Measurements from ENCODE around the gene FBXO33. TPM values are rescaled to one million over a fixed set of nuclear protein-coding genes. Genes with fewer than 3 reads are reported as not detected.
"Not testable (repeated sequence)": the region's sequence is repeated elsewhere in the genome, so short reads cannot be mapped to it uniquely, and the experiment has no call there.

Gene FBXO33
- total RNA-seq, 2 experiments from 2014 or later: 18.7 to 19.0 TPM

GRCh38 chr14:39376667-39377403 is 55.4 kb downstream of the FBXO33 start:
- no peak overlapping the region for H3K4me3 Mint-ChIP-seq
- peaks cover 5% of the 10 kb centered on the region for H3K4me1 Mint-ChIP-seq
- no peak for DNase-seq
- peaks cover 4% of the 10 kb centered on the region for H3K36me3 Mint-ChIP-seq
- POLR2A ChIA-PET: no interaction called here
- no peaks in the 10 kb centered on the region for H3K9me3 Mint-ChIP-seq
- ATAC-seq (ENCODE audit: low read depth): no peak
- H3K27me3 Mint-ChIP-seq: no peaks in the 10 kb centered on the region
- H3K27ac Mint-ChIP-seq: no peak overlapping the region

- Mint-ChIP-seq H3K4me3 (no peak overlapping the region), H3K4me1 (peaks cover 5% of the 10 kb centered on the region)
- no peak for ATAC-seq (ENCODE audit: low read depth)
Measured at GRCh38 chr14:39374851-39375250, 57.4 kb downstream of the FBXO33 start.

GRCh38 chr14:39372656-39373055 is 59.6 kb downstream of the FBXO33 start:
- POLR2A ChIA-PET: no interaction called here
- Mint-ChIP-seq H3K9me3 (no peaks in the 10 kb centered on the region), H3K4me3 (no peak overlapping the region), H3K36me3 (peaks cover 4% of the 10 kb centered on the region), H3K4me1 (peaks cover 9% of the 10 kb centered on the region), H3K27me3 (no peaks in the 10 kb centered on the region), H3K27ac (no peak overlapping the region)
- no peak for DNase-seq
- no peak for ATAC-seq (ENCODE audit: low read depth)

More at GRCh38 chr14:39374851-39375250, 57.4 kb downstream of the FBXO33 start:
- Mint-ChIP-seq H3K9me3 (no peaks in the 10 kb centered on the region), H3K36me3 (peaks cover 4% of the 10 kb centered on the region), H3K27ac (no peak overlapping the region), H3K27me3 (no peaks in the 10 kb centered on the region)
- POLR2A ChIA-PET: no interaction called here
- DNase-seq: no peak

- H3K4me1 Mint-ChIP-seq: peaks cover 4% of the 10 kb centered on the region
- no peaks in the 10 kb centered on the region for H3K27me3 Mint-ChIP-seq
- H3K27ac Mint-ChIP-seq: no peak overlapping the region
- DNase-seq (no peak), ATAC-seq (ENCODE audit: low read depth) (no peak)
- H3K4me3 Mint-ChIP-seq: no peak overlapping the region
- POLR2A ChIA-PET: no interaction called here
- peaks cover under 1% of the 10 kb centered on the region for H3K9me3 Mint-ChIP-seq
- peaks cover 10% of the 10 kb centered on the region for H3K36me3 Mint-ChIP-seq
Measured at GRCh38 chr14:39370415-39370814, 61.8 kb downstream of the FBXO33 start.

GRCh38 chr14:39369029-39369428 is 63.2 kb downstream of the FBXO33 start:
- no peak overlapping the region for H3K4me3 Mint-ChIP-seq
- H3K27me3 Mint-ChIP-seq: no peaks in the 10 kb centered on the region
- no peak overlapping the region for H3K27ac Mint-ChIP-seq
- peaks cover 4% of the 10 kb centered on the region for H3K4me1 Mint-ChIP-seq
- POLR2A ChIA-PET: no interaction called here
- H3K9me3 Mint-ChIP-seq: peaks cover 4% of the 10 kb centered on the region
- ATAC-seq (ENCODE audit: low read depth) (no peak), DNase-seq (no peak)
- H3K36me3 Mint-ChIP-seq: peaks cover 21% of the 10 kb centered on the region

GRCh38 chr14:39368261-39368959 is 63.8 kb downstream of the FBXO33 start:
- peak; percentile 41 for DNase-seq
- no peak overlapping the region for H3K27ac Mint-ChIP-seq
- ATAC-seq (ENCODE audit: low read depth): no peak
- POLR2A ChIA-PET: no interaction called here
- peaks cover 27% of the 10 kb centered on the region for H3K36me3 Mint-ChIP-seq
- peaks cover 4% of the 10 kb centered on the region for H3K9me3 Mint-ChIP-seq
- H3K4me3 Mint-ChIP-seq: no peak overlapping the region
- no peaks in the 10 kb centered on the region for H3K27me3 Mint-ChIP-seq
- peaks cover 4% of the 10 kb centered on the region for H3K4me1 Mint-ChIP-seq

- DNase-seq: no peak
- Mint-ChIP-seq H3K36me3 (peaks cover 32% of the 10 kb centered on the region), H3K27me3 (no peaks in the 10 kb centered on the region), H3K9me3 (peaks cover 4% of the 10 kb centered on the region), H3K4me3 (no peak overlapping the region), H3K4me1 (peaks cover 4% of the 10 kb centered on the region), H3K27ac (no peak overlapping the region)
- no peak for ATAC-seq (ENCODE audit: low read depth)
- POLR2A ChIA-PET: no interaction called here
Measured at GRCh38 chr14:39367387-39367751, 64.9 kb downstream of the FBXO33 start.

- DNase-seq: no peak
- H3K27ac Mint-ChIP-seq: no peak overlapping the region
Measured at GRCh38 chr14:39366460-39367386, 65.5 kb downstream of the FBXO33 start.

GRCh38 chr14:39365354-39365753 is 66.9 kb downstream of the FBXO33 start:
- peaks cover 8% of the 10 kb centered on the region for H3K9me3 Mint-ChIP-seq
- H3K4me1 Mint-ChIP-seq: peaks cover 4% of the 10 kb centered on the region
- no peak overlapping the region for H3K4me3 Mint-ChIP-seq
- no peaks in the 10 kb centered on the region for H3K27me3 Mint-ChIP-seq
- DNase-seq (no peak), ATAC-seq (ENCODE audit: low read depth) (no peak)
- H3K36me3 Mint-ChIP-seq: peaks cover 51% of the 10 kb centered on the region
- POLR2A ChIA-PET: no interaction called here
- H3K27ac Mint-ChIP-seq: no peak overlapping the region

More at GRCh38 chr14:39366460-39367386, 65.5 kb downstream of the FBXO33 start:
- Mint-ChIP-seq H3K4me3 (no peak overlapping the region), H3K36me3 (peaks cover 38% of the 10 kb centered on the region), H3K9me3 (peaks cover 4% of the 10 kb centered on the region), H3K27me3 (no peaks in the 10 kb centered on the region), H3K4me1 (peaks cover 4% of the 10 kb centered on the region)
- POLR2A ChIA-PET: no interaction called here
- ATAC-seq (ENCODE audit: low read depth): no peak

- H3K36me3 Mint-ChIP-seq: peaks cover 59% of the 10 kb centered on the region
- H3K4me1 Mint-ChIP-seq: peaks cover 4% of the 10 kb centered on the region
- H3K9me3 Mint-ChIP-seq: peaks cover 10% of the 10 kb centered on the region
- no peak overlapping the region for H3K4me3 Mint-ChIP-seq
- POLR2A ChIA-PET: no interaction called here
- H3K27ac Mint-ChIP-seq: no peak overlapping the region
- ATAC-seq (ENCODE audit: low read depth): no peak
- no peak for DNase-seq
- no peaks in the 10 kb centered on the region for H3K27me3 Mint-ChIP-seq
Measured at GRCh38 chr14:39364509-39364908, 67.7 kb downstream of the FBXO33 start.

GRCh38 chr14:39361556-39361955 is 70.7 kb downstream of the FBXO33 start:
- H3K4me3 Mint-ChIP-seq; H3K27ac Mint-ChIP-seq; H3K4me1 Mint-ChIP-seq; H3K9me3 Mint-ChIP-seq; DNase-seq; ATAC-seq (ENCODE audit: low read depth); POLR2A ChIA-PET; H3K27me3 Mint-ChIP-seq: not testable (repeated sequence)
- peaks cover 79% of the 10 kb centered on the region for H3K36me3 Mint-ChIP-seq

GRCh38 chr14:39360316-39360715 is 71.9 kb downstream of the FBXO33 start:
- Mint-ChIP-seq H3K4me3 (no peak overlapping the region), H3K36me3 (peaks cover 81% of the 10 kb centered on the region), H3K9me3 (peaks cover 8% of the 10 kb centered on the region), H3K27ac (no peak overlapping the region), H3K4me1 (no peaks in the 10 kb centered on the region), H3K27me3 (no peaks in the 10 kb centered on the region)
- ATAC-seq (ENCODE audit: low read depth) (no peak), DNase-seq (no peak)
- POLR2A ChIA-PET: no interaction called here

- H3K27ac Mint-ChIP-seq; H3K9me3 Mint-ChIP-seq; H3K4me1 Mint-ChIP-seq; POLR2A ChIA-PET; DNase-seq; H3K4me3 Mint-ChIP-seq; H3K27me3 Mint-ChIP-seq; ATAC-seq (ENCODE audit: low read depth): not testable (repeated sequence)
- H3K36me3 Mint-ChIP-seq: peaks cover 80% of the 10 kb centered on the region
Measured at GRCh38 chr14:39359069-39359468, 73.2 kb downstream of the FBXO33 start.

All from activated naive CD8-positive, alpha-beta T cell treated with anti-CD3 and anti-CD28 coated beads, Interleukin-2, amount 10 ng/mL, durations not matched to agents 7 days and 5 days (primary cell).